ENCODE measurements around the gene TLR6. TPM values are rescaled to one million over a fixed set of nuclear protein-coding genes. Genes with fewer than 3 reads are reported as not detected.

The TLR6 gene
- polyA plus RNA-seq, 1 of the 3 experiments (the other 2 are of a cell fraction) = 0.10 TPM

- H3K36me3 ChIP-seq (replicated peaks in 1 of 2; ENCODE audit: control insufficient read depth in 1 of 2, insufficient read depth in 2 of 2, low read length in 1 of 2) = peaks cover 0 to 2% of the 10 kb centered on the region in 2 experiments
- 38% methylated on average over 5 of the region's 5 CpGs for WGBS (ENCODE audit: low lambda C conversion rate)
- peak; percentile 47 for DNase-seq
- no peak for TF ChIP-seq ZBTB33 (IDR thresholded peaks at IDR 0.05; ENCODE audit: borderline replicate concordance, low read depth)
- TF ChIP-seq PBX3 (IDR thresholded peaks at IDR 0.05) = no peak
- TF ChIP-seq GABPA (IDR thresholded peaks at IDR 0.05; ENCODE audit: low read depth) = no peak
- TF ChIP-seq POLR2AphosphoS5 (IDR thresholded peaks at IDR 0.05; ENCODE audit: low read depth, low read length) = no peak
- no peak for TF ChIP-seq NFIC (IDR thresholded peaks at IDR 0.05; ENCODE audit: borderline replicate concordance)
- peak; percentile 78 for TF ChIP-seq CTCF (IDR thresholded peaks at IDR 0.05)
- TF ChIP-seq SMC3 (IDR thresholded peaks at IDR 0.05; ENCODE audit: low read depth, low read length) = peak; percentile 23
- no peaks in the 10 kb centered on the region for H3K9me2 ChIP-seq
- H3K4me2 ChIP-seq = no peak overlapping the region
- H3K79me2 ChIP-seq (ENCODE audit: insufficient read depth) = no peaks in the 10 kb centered on the region
- ChIA-PET CTCF (interaction anchor here (0.7 to 2.2 kb wide), 19 partner anchors 9 to 681 kb away, joined by 3 to 13 read pairs (median 4); partner anchors contain the start of gene TLR10), POLR2A (no interaction called here)
- no peak overlapping the region for H2AFZ ChIP-seq (ENCODE audit: low read depth)
- H3K27me3 ChIP-seq (ENCODE audit: insufficient read depth) = no peaks in the 10 kb centered on the region
- no peak overlapping the region; a peak in 1 of 4 replicates for H3K4me3 ChIP-seq (ENCODE audit: low read depth in 2 of 2, low read length in 1 of 2)
- H4K20me1 ChIP-seq (ENCODE audit: insufficient read depth) = no peaks in the 10 kb centered on the region
- H3K9ac ChIP-seq = no peak overlapping the region
- H3K4me1 ChIP-seq (ENCODE audit: control insufficient read depth in 1 of 2, insufficient read depth in 2 of 2, low read depth in 1 of 2, low read length in 1 of 2) = peaks cover 0 to 14% of the 10 kb centered on the region in 2 experiments; a peak in 3 of 4 replicates
- H3K9me3 ChIP-seq = no peaks in the 10 kb centered on the region
- H3F3A ChIP-seq (replicated peaks; ENCODE audit: insufficient read depth) = peaks cover 19% of the 10 kb centered on the region
- no peak overlapping the region for H3K27ac ChIP-seq (ENCODE audit: low read depth in 2 of 2, low read length in 1 of 2)
Measured at GRCh38 chr4:38860788-38861424, 4.3 kb upstream of the TLR6 start.

- no peak overlapping the region for H3K27ac ChIP-seq (ENCODE audit: low read depth in 2 of 2, low read length in 1 of 2)
- 98% methylated on average over 7 of the region's 7 CpGs for WGBS (ENCODE audit: low lambda C conversion rate)
- TF ChIP-seq USF1 (IDR thresholded peaks at IDR 0.05; ENCODE audit: borderline replicate concordance, low read depth) (no peak), TEAD4 (IDR thresholded peaks at IDR 0.05; ENCODE audit: borderline replicate concordance, insufficient read depth) (no peak), YY1 (IDR thresholded peaks at IDR 0.05; ENCODE audit: low read depth) (no peak), GATA2 (CRISPR knock-in tag; IDR thresholded peaks at IDR 0.05) (no peak), EZH2phosphoT487 (IDR thresholded peaks at IDR 0.05; ENCODE audit: borderline replicate concordance, low read depth) (no peak), MAX (IDR thresholded peaks at IDR 0.05; ENCODE audit: low read depth) (no peak), RXRA (IDR thresholded peaks at IDR 0.05; ENCODE audit: borderline replicate concordance, low read depth) (no peak), NFIC (IDR thresholded peaks at IDR 0.05; ENCODE audit: borderline replicate concordance) (no peak), TAF1 (IDR thresholded peaks at IDR 0.05; ENCODE audit: borderline replicate concordance, low read depth, low read length) (no peak), ZBTB33 (IDR thresholded peaks at IDR 0.05; ENCODE audit: borderline replicate concordance, low read depth) (no peak), TCF12 (IDR thresholded peaks at IDR 0.05) (no peak), SIN3A (IDR thresholded peaks at IDR 0.05; ENCODE audit: borderline replicate concordance, low read depth, low read length) (no peak), ELF1 (IDR thresholded peaks at IDR 0.05) (no peak), CHD2 (IDR thresholded peaks at IDR 0.05; ENCODE audit: low read length, partially characterized antibody) (no peak)
Measured at GRCh38 chr4:38859501-38859900, 2.9 kb upstream of the TLR6 start.

More at GRCh38 chr4:38859501-38859900, 2.9 kb upstream of the TLR6 start:
- CTCF ChIA-PET = interaction anchor here (0.6 to 2.2 kb wide), 4 partner anchors 22 to 279 kb away, joined by 3 to 13 read pairs (median 4); partner anchors contain the start of gene TLR10
- H3K79me2 ChIP-seq (ENCODE audit: insufficient read depth) = no peaks in the 10 kb centered on the region
- no peak overlapping the region for H3K4me2 ChIP-seq
- H3K9ac ChIP-seq = no peak overlapping the region
- no peaks in the 10 kb centered on the region for H3K9me2 ChIP-seq
- no peak overlapping the region for H2AFZ ChIP-seq (ENCODE audit: low read depth)
- H3K4me1 ChIP-seq (ENCODE audit: control insufficient read depth in 1 of 2, insufficient read depth in 2 of 2, low read depth in 1 of 2, low read length in 1 of 2) = peaks cover 0 to 14% of the 10 kb centered on the region in 2 experiments
- H4K20me1 ChIP-seq (ENCODE audit: insufficient read depth) = no peaks in the 10 kb centered on the region
- no peaks in the 10 kb centered on the region for H3K27me3 ChIP-seq (ENCODE audit: insufficient read depth)
- no peak for DNase-seq
- peaks cover 0 to 7% of the 10 kb centered on the region in 2 experiments for H3K36me3 ChIP-seq (replicated peaks in 1 of 2; ENCODE audit: control insufficient read depth in 1 of 2, insufficient read depth in 2 of 2, low read length in 1 of 2)
- peaks cover 19% of the 10 kb centered on the region for H3F3A ChIP-seq (replicated peaks; ENCODE audit: insufficient read depth)
- H3K4me3 ChIP-seq (ENCODE audit: low read depth in 2 of 2, low read length in 1 of 2) = no peak overlapping the region
- POLR2A ChIA-PET = no interaction called here
- H3K9me3 ChIP-seq = 0 out of 2 replicates have a peak, but pooled peaks cover 4% of the 10 kb centered on the region

All from SK-N-SH (cell line).